Measurements from ENCODE around the gene CIB2. TPM values are rescaled to one million over a fixed set of nuclear protein-coding genes. Genes with fewer than 3 reads are reported as not detected.

CIB2 gene
- total RNA-seq, 2 donors from 2014 or later: 6.8 to 14.6 TPM

GRCh38 chr15:78140292-78140691, 9.0 kb upstream of the CIB2 start:
- Histone ChIP-seq H3K36me3 (no peaks in the 10 kb centered on the region), H3K9me3 (no peaks in the 10 kb centered on the region), H3K9ac (ENCODE audit: low read depth in 2 of 2, low read length in 2 of 2) (no peak overlapping the region), H3K4me3 (no peak overlapping the region), H3K4me1 (no peaks in the 10 kb centered on the region), H3K27me3 (no peaks in the 10 kb centered on the region), H3K27ac (peak overlapping the region; percentile 68)
- no peak for TF ChIP-seq CTCF (IDR thresholded peaks at IDR 0.05)
- intact Hi-C loops (cut with DNase I): no loop called here
- DNase-seq: peak; percentile 56

GRCh38 chr15:78139578-78139977, 8.3 kb upstream of the CIB2 start:
- intact Hi-C loops (cut with DNase I): no loop called here
- no peak overlapping the region for H3K9ac ChIP-seq (ENCODE audit: low read depth in 2 of 2, low read length in 2 of 2)

GRCh38 chr15:78133801-78134200, 2.6 kb upstream of the CIB2 start:
- Histone ChIP-seq H3K36me3 (no peaks in the 10 kb centered on the region), H3K4me3 (no peak overlapping the region), H3K4me1 (no peaks in the 10 kb centered on the region), H3K9ac (ENCODE audit: low read depth in 2 of 2, low read length in 2 of 2) (no peak overlapping the region), H3K27ac (no peak overlapping the region), H3K9me3 (no peaks in the 10 kb centered on the region), H3K27me3 (no peaks in the 10 kb centered on the region)
- DNase-seq: no peak
- intact Hi-C loops (cut with DNase I): no loop called here
- TF ChIP-seq CTCF (IDR thresholded peaks at IDR 0.05): no peak

More at GRCh38 chr15:78139578-78139977, 8.3 kb upstream of the CIB2 start:
- DNase-seq: no peak
- H3K9me3 ChIP-seq: no peaks in the 10 kb centered on the region
- no peaks in the 10 kb centered on the region for H3K27me3 ChIP-seq
- no peak for TF ChIP-seq CTCF (IDR thresholded peaks at IDR 0.05)
- peak overlapping the region; percentile 68 for H3K27ac ChIP-seq
- H3K4me1 ChIP-seq: no peaks in the 10 kb centered on the region
- no peak overlapping the region for H3K4me3 ChIP-seq
- no peaks in the 10 kb centered on the region for H3K36me3 ChIP-seq

GRCh38 chr15:78130466-78131294, 565 bp downstream of the CIB2 start:
- DNase-seq: peak; percentile 41
- intact Hi-C loops (cut with DNase I): no loop called here
- Histone ChIP-seq H3K4me3 (peak overlapping the region; percentile 85), H3K27ac (no peak overlapping the region), H3K36me3 (no peaks in the 10 kb centered on the region), H3K4me1 (no peaks in the 10 kb centered on the region), H3K9ac (ENCODE audit: low read depth in 2 of 2, low read length in 2 of 2) (peak overlapping the region; percentile 26 to 92), H3K9me3 (no peaks in the 10 kb centered on the region), H3K27me3 (no peaks in the 10 kb centered on the region)
- no peak for TF ChIP-seq CTCF (IDR thresholded peaks at IDR 0.05)

- no peaks in the 10 kb centered on the region for H3K27me3 ChIP-seq
- intact Hi-C loops (cut with DNase I): loop anchor here (5.0 kb wide), 1 partner anchor 112 kb away; no protein-coding TSS in a partner anchor
- no peak for DNase-seq
- no peaks in the 10 kb centered on the region for H3K4me1 ChIP-seq
- no peaks in the 10 kb centered on the region for H3K36me3 ChIP-seq
- no peaks in the 10 kb centered on the region for H3K9me3 ChIP-seq
- no peak overlapping the region for H3K9ac ChIP-seq (ENCODE audit: low read depth in 2 of 2, low read length in 2 of 2)
- no peak overlapping the region for H3K27ac ChIP-seq
- no peak for TF ChIP-seq CTCF (IDR thresholded peaks at IDR 0.05)
- H3K4me3 ChIP-seq: no peak overlapping the region
These were observed 1.4 kb downstream of the CIB2 start for GRCh38 chr15:78129751-78130287.

All from colonic mucosa (tissue), 4 donors.